SU-DHL-6 (cell line): ENCODE results near the gene MYOG.

ENCODE experiments used
- H2AFZ ChIP-seq: fragments of 200-600 bp; sonication (generic); 2 replicates; pipeline ENCODE4 v1.6.1; 2014; ENCODE audit warnings: low read depth, mild to moderate bottlenecking, moderate library complexity, mixed read lengths, antibody characterized with exemption, low read length; ENCODE audit not compliant: severe bottlenecking
- H3F3A ChIP-seq: fragments of 200-600 bp; shearing (Covaris generic); 2 replicates; pipeline ENCODE4 v1.6.0; 2016; ENCODE audit warnings: antibody characterized with exemption, mild to moderate bottlenecking; ENCODE audit not compliant: insufficient read depth
- H3K27ac ChIP-seq: fragments of 200-600 bp; sonication (generic); 2 replicates; pipeline ENCODE4 v1.5.1; 2016; ENCODE audit warnings: low read depth, mild to moderate bottlenecking, low read length, moderate library complexity, mixed read lengths
- H3K27me3 ChIP-seq: fragments of 200-600 bp; sonication (generic), shearing (Covaris generic); 2 replicates; pipeline ENCODE4 v1.6.0; 2014; ENCODE audit warnings: mild to moderate bottlenecking, low read length
- H3K36me3 ChIP-seq: fragments of 200-600 bp; sonication (generic); 2 replicates; pipeline ENCODE4 v1.6.1; 2014; ENCODE audit warnings: mild to moderate bottlenecking, low read length, mixed read lengths
- H3K4me2 ChIP-seq: fragments of 300-600, 200-600 bp; shearing (Covaris generic), sonication (generic); 2 replicates; pipeline ENCODE4 v1.6.0; 2014; ENCODE audit warnings: low read length, low read depth, mild to moderate bottlenecking; ENCODE audit not compliant: poor library complexity, severe bottlenecking
- H3K4me3 ChIP-seq: fragments of 200-600 bp; sonication (generic); 2 replicates; pipeline ENCODE4 v1.5.1; 2014; ENCODE audit warnings: antibody characterized with exemption, low read length, mild to moderate bottlenecking, mixed read lengths; ENCODE audit not compliant: insufficient read depth, poor library complexity, severe bottlenecking
- H3K79me2 ChIP-seq: fragments of 200-600 bp; sonication (generic); 2 replicates; pipeline ENCODE4 v1.6.1; 2014; ENCODE audit warnings: mild to moderate bottlenecking, low read length, moderate library complexity; ENCODE audit not compliant: insufficient read depth
- H3K9ac ChIP-seq: fragments of 200-600 bp; sonication (generic); 2 replicates; pipeline ENCODE4 v1.7.0; 2014; ENCODE audit warnings: mild to moderate bottlenecking, low read length
- H3K9me2 ChIP-seq: fragments of 200-600 bp; sonication (generic); replicated peaks from 2 replicates; pipeline ENCODE4 v1.6.1; 2014; ENCODE audit warnings: low read length; ENCODE audit not compliant: insufficient read depth
- H3K9me3 ChIP-seq: fragments of 200-600 bp; sonication (generic); 2 replicates; pipeline ENCODE4 v1.6.1; 2014; ENCODE audit warnings: low read length, mixed read lengths; ENCODE audit not compliant: insufficient read depth
- H4K20me1 ChIP-seq: fragments of 200-600 bp; sonication (generic); 2 replicates; pipeline ENCODE4 v1.6.1; 2014; ENCODE audit warnings: low read depth, mild to moderate bottlenecking, antibody characterized with exemption, low read length, moderate library complexity, mixed read lengths
- EZH2phosphoT487 ChIP-seq: fragments of 200-600 bp; sonication (generic), shearing (Covaris generic); conservative IDR thresholded peaks from 2 replicates; pipeline ENCODE4 v1.6.1; 2018; ENCODE audit warnings: mild to moderate bottlenecking, antibody characterized with exemption, low read length, moderate library complexity, mixed read lengths
- TF ChIP-seq, protein P1 (sequence below): fragments of 200-600 bp; sonication (generic); IDR thresholded peaks from one replicate; pipeline ENCODE4 v1.5.1; 2017; ENCODE audit warnings: antibody characterized with exemption, mild to moderate bottlenecking, low read length, moderate library complexity; ENCODE audit not compliant: insufficient read depth, poor library complexity, severe bottlenecking

MYOG gene

DNA sequence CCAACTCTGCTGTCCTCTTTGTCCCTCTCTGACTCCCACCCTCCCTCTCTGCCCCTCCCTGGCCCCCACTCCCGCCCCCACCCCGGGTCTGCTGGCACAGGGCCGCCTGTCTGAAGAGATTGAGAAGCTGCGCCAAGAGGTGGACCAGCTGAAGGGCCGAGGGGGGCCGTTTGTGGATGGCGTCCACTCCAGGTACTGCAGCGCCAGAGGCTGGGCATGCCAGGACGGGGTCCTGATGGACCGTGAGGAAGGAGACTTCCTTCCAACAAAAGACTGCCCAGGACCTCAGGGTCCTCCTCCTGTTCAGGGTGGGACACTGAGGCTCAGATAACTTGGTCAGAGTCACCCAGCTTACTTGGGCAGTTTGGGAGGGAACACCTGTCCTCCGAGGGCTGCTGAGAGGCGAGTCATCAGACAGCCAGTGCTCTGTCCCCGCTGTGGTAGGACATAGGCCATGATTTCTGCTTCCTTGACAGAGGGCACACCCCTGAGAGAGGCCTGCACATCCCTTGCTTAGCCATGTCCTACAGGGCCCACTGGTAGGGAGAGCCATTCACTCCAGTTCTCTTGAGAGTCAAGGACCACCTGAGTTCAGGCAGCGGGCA is 36.1 kb downstream of the MYOG start:
- Histone ChIP-seq H3F3A (no peaks in the 10 kb centered on the region), H3K9me3 (no peaks in the 10 kb centered on the region), H3K4me3 (no peak overlapping the region), H3K36me3 (no peaks in the 10 kb centered on the region), H3K27ac (no peak overlapping the region), H3K79me2 (no peaks in the 10 kb centered on the region), H4K20me1 (no peaks in the 10 kb centered on the region), H3K4me2 (no peak overlapping the region), H3K9ac (no peak overlapping the region), H3K9me2 (no peaks in the 10 kb centered on the region), H3K27me3 (no peaks in the 10 kb centered on the region), H2AFZ (no peak overlapping the region)
- no peak for TF ChIP-seq EZH2phosphoT487
- TF ChIP-seq, protein P1, sequence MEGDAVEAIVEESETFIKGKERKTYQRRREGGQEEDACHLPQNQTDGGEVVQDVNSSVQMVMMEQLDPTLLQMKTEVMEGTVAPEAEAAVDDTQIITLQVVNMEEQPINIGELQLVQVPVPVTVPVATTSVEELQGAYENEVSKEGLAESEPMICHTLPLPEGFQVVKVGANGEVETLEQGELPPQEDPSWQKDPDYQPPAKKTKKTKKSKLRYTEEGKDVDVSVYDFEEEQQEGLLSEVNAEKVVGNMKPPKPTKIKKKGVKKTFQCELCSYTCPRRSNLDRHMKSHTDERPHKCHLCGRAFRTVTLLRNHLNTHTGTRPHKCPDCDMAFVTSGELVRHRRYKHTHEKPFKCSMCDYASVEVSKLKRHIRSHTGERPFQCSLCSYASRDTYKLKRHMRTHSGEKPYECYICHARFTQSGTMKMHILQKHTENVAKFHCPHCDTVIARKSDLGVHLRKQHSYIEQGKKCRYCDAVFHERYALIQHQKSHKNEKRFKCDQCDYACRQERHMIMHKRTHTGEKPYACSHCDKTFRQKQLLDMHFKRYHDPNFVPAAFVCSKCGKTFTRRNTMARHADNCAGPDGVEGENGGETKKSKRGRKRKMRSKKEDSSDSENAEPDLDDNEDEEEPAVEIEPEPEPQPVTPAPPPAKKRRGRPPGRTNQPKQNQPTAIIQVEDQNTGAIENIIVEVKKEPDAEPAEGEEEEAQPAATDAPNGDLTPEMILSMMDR = no peak

DNA sequence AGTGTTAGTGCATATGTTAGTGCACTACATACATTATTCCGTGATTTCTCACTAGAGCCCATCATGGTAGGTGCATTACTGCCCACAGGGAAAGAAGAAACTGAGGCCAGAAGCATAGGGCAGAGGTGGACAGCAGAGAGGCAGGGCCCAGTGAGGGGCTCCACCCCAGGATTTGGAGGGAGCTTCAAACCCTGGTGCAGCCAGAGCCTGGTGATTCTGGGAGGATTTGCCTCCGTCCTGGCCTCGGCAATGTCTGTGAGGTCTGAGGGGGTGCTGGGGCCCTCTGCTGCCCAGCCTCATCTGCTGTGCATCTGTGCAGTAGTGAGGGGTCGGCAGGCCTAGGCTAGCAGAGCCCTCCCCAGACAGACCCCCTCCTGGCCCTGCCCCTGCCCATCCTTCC is 36.7 kb downstream of the MYOG start:
- no peaks in the 10 kb centered on the region for H3K27me3 ChIP-seq
- H3K36me3 ChIP-seq = no peaks in the 10 kb centered on the region
- H2AFZ ChIP-seq = no peak overlapping the region
- no peak overlapping the region for H3K27ac ChIP-seq
- H3K9me3 ChIP-seq = no peaks in the 10 kb centered on the region
- no peak overlapping the region for H3K4me2 ChIP-seq
- no peaks in the 10 kb centered on the region for H4K20me1 ChIP-seq
- H3F3A ChIP-seq = no peaks in the 10 kb centered on the region
- TF ChIP-seq, protein P1 = no peak
- H3K9ac ChIP-seq = no peak overlapping the region
- no peaks in the 10 kb centered on the region for H3K79me2 ChIP-seq
- H3K4me3 ChIP-seq = no peak overlapping the region
- H3K9me2 ChIP-seq = no peaks in the 10 kb centered on the region

DNA sequence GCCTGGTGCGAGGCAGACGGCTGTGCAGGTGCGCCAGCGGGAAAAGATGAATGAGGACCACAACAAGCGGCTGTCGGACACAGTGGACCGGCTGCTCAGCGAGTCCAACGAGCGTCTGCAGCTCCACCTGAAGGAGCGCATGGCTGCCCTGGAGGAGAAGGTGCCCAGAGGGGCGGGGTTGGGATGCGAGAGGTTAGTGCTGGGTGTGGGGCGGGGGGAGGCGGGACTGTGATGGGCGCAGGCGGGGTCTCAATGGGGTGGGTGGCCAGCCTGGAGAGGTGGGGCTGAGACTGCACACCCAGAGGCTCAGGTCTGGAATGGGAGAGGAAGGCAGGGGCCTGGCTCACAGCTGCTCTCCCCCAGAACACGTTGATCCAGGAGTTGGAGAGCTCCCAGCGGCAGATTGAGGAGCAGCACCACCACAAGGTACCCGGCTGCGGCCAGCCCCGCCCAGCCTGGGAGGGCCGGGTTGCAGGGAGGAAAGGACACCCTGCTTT is 37.2 kb downstream of the MYOG start:
- Histone ChIP-seq H3K9me2 (no peaks in the 10 kb centered on the region), H3K27ac (no peak overlapping the region), H3K27me3 (no peaks in the 10 kb centered on the region), H2AFZ (no peak overlapping the region), H3K79me2 (no peaks in the 10 kb centered on the region), H3K9ac (no peak overlapping the region), H3K36me3 (no peaks in the 10 kb centered on the region), H3F3A (no peaks in the 10 kb centered on the region), H3K9me3 (no peaks in the 10 kb centered on the region), H3K4me2 (no peak overlapping the region), H3K4me3 (no peak overlapping the region), H4K20me1 (no peaks in the 10 kb centered on the region)
- TF ChIP-seq EZH2phosphoT487 = no peak
- TF ChIP-seq, protein P1 = no peak
